ENCODE results near the gene COX17. TPM values are rescaled to one million over a fixed set of nuclear protein-coding genes. Genes with fewer than 3 reads are reported as not detected.

COX17 gene
- total RNA-seq, 1 donor from 2014 or later, result 25.4 TPM

- DNase-seq (ENCODE audit: low read depth in 2 of 2), result no peak
These were observed 1.9 kb downstream of the COX17 start for GRCh38 chr3:119675188-119675874.

DNA sequence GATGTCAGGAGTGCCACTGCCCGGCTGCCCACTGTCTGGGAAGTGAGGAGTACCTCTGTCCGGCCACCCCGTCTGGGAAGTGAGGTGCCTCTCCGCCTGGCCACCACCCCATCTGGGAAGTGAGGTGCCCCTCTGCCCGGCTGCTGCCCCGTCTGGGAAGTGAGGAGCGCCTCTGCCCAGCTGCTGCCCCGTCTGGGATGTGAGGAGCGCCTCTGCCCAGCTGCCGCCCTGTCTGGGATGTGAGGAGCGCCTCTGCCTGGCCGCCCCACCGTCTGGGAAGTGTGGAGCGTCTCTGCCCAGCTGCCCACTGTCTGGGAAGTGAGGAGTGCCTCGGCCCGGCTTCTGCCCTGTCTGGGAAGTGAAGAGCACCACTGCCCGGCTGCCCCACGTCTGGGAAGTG is 3.3 kb downstream of the COX17 start:
- no peak for DNase-seq (ENCODE audit: low read depth in 2 of 2)

- no peak for DNase-seq (ENCODE audit: low read depth in 2 of 2)
These were observed 4.4 kb downstream of the COX17 start for GRCh38 chr3:119672776-119673175.

DNA sequence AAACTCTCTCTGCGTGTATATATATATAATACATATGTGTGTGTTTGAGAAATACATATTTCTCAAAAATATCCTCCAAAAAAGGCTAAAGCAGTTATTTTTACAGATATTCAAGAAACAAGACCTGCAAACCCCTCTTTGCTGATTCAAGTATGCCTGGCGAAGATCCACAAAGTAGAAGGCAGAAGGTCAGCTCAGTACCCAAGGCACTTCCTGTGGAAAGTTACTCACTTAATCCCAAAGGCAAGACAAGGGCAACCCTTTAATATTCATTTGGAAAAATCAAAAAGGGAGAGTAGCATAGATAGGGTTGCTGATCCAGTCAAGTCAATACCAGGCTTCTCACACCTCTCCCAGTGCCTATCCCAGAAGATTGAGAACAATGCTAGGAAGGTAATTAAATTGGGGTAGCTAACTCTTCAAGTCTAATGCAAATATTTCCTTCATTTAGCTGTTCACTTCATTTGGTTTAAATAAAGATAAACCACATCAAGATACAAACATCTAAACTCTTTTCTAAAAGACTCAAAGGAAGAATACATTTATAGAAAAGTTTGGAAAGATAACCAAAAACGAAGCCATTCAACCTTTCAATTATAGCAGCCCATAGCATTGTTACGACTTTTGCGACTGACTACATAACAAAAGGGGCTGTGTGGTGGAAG is 7.2 kb downstream of the COX17 start:
- DNase-seq (ENCODE audit: low read depth in 2 of 2), result peak in 1 of 2 donors; percentile 44

- no peak for DNase-seq (ENCODE audit: low read depth in 2 of 2)
These were observed 11.1 kb downstream of the COX17 start for GRCh38 chr3:119665954-119666559.

GRCh38 chr3:119664850-119665379 is 12.3 kb downstream of the COX17 start:
- no peak for DNase-seq (ENCODE audit: low read depth in 2 of 2)

DNA sequence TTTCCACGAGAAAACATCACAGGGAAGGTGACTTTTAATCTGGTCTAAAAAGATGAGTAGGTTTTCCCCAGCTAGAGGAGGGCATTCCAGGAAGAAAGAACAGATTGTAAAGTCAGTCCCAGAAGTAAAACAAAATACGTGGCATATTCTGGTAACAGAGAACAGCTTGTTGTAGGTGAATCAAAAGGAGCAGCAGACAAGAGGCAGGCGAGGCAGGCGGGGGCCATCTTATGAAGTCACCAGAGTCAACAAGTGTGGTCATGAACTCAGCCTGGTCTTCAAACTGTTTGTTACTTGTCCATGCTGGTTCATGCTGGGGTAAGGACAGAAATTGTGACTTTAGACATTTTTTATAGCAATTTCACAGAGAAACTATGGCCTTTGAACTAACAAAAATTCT is 12.8 kb downstream of the COX17 start:
- DNase-seq (ENCODE audit: low read depth in 2 of 2), result no peak

DNA sequence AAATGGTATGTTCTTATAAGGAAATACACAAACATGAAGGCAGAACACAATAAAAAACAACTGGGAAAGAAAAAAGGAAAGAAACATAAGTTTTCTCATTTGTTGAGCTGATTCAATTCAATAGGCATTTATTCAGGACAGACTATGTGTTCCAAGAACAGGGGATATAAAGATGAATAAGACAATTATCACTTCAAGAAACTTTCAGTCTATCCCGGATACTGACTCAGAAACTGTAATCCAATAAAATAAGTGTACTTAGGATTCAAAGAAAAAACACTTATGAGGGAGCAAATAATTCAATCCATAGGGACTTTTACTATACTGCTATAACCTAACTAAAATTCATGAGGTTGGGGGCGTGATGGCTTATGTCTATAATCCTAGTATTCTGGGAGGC is 13.3 kb downstream of the COX17 start:
- no peak for DNase-seq (ENCODE audit: low read depth in 2 of 2)

GRCh38 chr3:119662604-119663373 is 14.4 kb downstream of the COX17 start:
- DNase-seq (ENCODE audit: low read depth in 2 of 2), result no peak

- DNase-seq (ENCODE audit: low read depth in 2 of 2), result peak in 1 of 2 donors; percentile 52
These were observed 16.4 kb downstream of the COX17 start, which contains the start of gene POPDC2 for GRCh38 chr3:119660474-119661440. Gene POPDC2, minus strand, starts transcription at chr3:119660589. Its CDS starts 166 bp downstream, at chr3:119660423.

- no peak for DNase-seq (ENCODE audit: low read depth in 2 of 2)
These were observed 17.5 kb downstream of the COX17 start for GRCh38 chr3:119659606-119660291.

- DNase-seq (ENCODE audit: low read depth in 2 of 2), result no peak
These were observed 18.2 kb downstream of the COX17 start for GRCh38 chr3:119658994-119659393.

DNA sequence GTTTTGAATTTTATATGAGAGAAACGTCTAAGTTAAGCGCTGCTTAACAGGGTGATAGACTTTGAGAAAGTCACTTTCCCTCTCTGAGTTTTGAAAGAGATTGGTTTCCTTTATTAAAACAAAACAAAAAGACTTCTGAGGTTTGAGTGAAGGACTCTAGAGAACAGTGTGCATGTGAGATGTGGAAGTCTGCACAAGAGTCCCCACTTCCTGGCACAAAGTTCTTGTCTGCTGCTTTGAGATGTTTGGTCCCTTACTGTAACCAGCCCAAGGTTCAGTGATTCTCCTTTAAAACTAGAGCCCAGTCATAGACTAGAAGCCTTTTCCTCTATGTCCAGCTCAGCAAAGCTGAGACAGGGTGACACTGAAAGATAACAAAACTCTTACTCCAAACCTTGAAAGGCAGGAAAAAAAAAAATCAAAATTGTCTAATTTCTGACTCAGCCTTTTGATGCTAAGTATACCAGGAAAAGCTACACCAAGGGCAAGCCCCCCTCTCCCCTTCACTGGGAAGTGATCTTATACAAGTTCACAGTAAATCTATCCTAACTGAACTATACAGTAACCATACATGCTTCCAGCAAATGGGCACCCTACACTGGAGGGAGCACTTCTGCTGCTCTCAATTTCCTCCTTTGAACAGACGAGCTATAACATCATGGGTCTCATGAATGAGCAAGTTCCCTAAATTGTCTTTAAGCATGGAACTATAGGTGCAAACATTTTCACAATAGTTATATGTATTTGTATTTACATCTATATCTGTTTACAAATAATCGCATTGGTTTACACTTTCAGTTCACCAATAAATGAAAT is 19.1 kb downstream of the COX17 start:
- no peak for DNase-seq (ENCODE audit: low read depth in 2 of 2)

DNA sequence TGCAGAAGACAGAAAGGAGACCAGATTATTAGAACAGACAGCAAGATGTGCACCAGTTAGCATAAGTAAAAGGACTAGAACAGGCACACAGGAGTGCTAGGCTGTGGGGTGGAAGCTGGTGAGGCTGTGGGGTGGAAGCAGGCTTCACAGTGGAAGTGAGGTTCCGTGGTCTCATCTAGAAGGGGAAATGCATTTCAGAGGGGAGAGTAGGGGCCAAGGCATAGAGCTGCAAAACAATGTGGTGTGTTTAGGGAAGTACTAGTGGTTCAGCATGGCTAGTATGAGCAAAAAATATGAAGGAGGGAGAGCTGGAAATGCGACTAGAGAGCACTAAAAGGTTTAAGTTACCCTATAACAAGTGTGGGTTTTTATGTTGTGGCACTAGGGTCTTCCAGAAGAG is 23.3 kb downstream of the COX17 start:
- no peak for DNase-seq (ENCODE audit: low read depth in 2 of 2)

DNA sequence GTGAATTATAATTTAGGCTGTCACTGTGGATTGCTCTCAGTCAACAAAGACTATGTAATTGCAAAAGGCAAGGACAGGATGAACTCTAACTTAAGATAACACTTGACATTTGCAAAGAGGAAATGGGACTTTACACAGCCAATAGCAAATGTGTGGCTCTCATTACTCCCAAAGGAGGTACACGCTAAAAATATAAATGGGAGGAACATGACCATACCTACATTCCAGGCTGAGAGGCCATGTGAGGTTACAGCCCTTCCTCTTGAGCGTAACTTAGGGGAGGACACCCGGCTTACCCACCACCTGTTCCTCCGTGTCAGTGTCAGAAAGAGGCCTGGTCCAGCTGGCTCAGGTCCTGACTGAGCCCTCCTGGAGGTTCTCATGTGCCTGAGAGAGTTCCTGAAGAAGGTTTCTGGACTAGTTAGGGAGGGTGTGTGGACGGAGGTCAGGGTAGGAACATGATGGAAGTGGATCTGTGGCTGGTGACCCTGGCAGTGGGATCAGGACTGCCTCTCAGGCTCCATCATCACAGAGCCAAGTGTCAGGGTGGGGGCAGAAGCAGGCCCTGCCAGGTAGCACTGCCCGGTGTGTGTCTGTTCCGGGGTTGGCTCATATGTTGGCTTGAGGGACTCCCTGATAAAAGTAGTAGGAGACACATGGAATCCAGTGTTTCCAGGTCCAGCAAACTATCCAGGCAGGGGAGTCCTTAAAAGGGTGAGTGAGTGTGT is 24.7 kb downstream of the COX17 start:
- DNase-seq (ENCODE audit: low read depth in 2 of 2), result no peak

GRCh38 chr3:119649761-119650160 is 27.4 kb downstream of the COX17 start:
- no peak for DNase-seq (ENCODE audit: low read depth in 2 of 2)

DNA sequence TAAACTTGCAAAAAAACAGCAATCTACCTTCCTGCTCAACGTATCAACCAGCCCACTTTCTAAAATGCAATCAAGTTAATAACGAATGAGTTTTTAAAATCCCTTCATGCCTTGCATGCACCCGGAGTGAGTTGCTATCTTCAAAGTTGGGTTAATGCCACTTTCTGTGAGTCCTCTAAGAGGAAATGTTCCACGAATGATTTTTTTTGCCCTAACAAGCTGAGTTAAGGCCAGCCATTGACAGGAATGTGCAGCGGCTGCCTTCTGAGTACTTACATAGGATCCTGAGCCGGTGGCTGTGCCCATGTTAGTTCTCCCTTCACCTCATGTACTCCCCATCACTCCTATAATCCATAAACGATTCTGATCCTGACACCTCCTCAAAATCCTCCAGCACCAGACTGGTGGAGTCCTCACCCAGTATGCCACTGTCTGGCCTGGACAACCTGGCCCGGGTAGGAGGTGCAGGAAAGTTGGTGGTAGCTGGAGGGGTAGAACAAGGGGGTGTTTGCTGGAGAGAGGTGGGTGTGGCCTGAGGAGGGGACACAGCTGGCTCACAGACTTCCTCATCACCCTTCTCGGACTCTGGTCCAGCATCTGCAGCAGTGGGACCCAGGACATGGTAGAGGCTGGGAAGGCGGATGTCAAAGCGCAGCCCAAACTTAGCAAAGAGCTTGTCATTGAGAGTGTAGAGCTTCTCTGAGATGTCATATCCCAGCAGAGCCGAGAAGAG is 29.2 kb downstream of the COX17 start:
- no peak for DNase-seq (ENCODE audit: low read depth in 2 of 2)

DNA sequence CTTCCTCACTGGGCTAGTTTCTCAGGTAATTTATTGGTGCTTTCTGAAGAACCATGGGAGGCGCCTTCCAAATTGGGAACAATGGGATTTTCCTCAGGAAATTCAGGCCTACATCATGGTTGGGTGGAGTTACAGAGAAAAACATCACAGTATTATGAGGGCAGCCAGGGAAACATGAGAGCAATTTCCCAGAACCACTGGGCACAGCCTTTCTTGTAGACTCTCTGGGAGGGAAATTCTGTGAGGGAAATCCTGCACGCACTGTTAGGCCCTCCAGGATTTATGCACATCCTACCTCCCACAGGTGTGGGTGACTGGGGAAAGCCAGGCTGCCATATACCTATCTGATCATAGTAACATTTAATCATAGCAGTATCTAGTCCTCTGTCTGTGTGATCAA is 30.0 kb downstream of the COX17 start:
- DNase-seq (ENCODE audit: low read depth in 2 of 2), result peak; percentile 78 to 86
